GM20431 (cell line): ENCODE measurements around the gene C9orf40.

Experiments
- in situ Hi-C: fragments of 300-500 bp; cut with MseI, MboI; formaldehyde crosslinking; loops from one replicate; pipeline ENCODE4 v1.15.0; 2020; ENCODE audit warnings: low sequenced_read_pairs; ENCODE audit not compliant: unreplicated experiment

The C9orf40 gene, protein sequence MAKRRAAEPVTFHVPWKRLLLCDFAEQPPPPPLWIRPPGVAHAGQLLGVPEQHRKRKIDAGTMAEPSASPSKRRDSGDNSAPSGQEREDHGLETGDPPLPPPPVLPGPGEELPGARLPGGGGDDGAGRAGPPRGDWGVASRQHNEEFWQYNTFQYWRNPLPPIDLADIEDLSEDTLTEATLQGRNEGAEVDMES

DNA sequence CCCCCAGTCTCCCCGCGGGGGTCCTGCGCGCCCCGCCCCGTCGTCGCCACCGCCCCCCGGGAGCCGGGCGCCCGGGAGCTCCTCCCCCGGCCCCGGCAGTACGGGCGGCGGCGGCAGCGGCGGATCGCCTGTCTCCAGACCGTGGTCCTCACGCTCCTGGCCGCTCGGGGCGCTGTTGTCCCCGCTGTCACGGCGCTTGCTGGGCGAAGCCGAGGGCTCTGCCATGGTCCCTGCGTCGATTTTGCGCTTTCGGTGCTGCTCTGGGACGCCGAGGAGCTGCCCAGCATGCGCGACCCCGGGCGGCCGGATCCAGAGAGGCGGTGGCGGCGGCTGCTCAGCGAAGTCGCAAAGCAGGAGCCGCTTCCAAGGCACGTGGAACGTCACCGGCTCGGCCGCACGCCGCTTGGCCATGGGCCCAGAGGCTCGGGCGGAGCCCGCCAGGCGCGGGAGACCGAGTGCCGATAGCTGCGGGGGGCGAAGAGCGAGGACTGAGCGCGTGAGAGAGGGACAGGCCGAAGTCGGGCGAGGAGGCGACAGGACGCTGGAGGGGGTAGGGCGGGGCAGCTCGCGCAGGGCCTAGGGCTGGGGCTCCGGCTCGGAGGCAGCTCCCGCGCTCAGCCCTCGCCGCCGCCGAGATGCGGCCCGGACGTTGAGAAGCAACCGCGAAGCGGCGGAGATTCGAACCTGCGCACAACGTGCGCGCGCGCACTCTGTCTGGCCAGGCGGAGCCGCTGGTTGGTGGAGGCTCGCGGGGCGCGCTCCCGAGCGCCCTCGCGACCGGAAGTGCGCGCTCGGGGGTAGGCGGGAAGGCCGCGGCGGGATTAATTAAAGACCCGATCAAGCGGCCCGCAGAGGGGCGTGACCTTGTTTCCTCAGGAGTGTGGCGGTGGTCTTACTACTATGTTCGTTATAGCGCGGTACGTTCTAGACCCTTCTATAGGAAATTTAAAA, at the start of gene C9orf40:
C9orf40 (minus strand) TSS at position 712 of the 951 bp plus-strand sequence; CDS start at position 411, 301 bp downstream.
- in situ Hi-C loops, result no loop called here

DNA sequence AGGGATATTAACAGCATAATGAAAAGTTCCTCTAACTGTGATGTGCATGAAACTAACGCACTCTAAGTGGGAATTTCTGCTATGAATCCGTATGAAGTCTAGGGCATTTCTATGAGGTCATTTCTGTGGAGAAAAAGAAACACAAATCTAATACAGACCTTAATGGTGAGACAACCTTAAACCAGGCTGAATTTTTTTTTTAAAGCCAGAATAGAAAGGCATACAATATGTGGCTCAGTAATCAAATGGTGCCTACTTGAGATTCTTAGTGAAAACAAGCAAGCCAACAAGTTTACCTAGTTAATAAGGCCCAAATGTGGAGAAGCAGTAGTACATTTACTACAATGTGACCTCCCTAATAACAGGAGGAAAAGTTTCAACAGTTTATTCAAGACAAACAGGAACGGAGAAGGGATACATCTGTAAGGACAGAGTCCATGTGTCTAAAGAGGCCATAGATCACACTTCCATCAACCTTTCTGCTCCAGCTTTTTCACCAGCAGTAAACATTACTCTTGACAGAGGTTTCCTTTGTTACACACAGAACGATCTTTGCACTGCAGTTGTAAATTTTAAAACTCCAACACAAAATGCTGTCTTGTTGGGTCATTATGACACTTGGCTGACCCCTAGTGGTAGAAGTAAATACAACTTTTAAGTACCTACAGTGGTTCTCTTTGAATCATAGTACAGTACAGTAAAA, 49.2 kb upstream of the C9orf40 start:
- in situ Hi-C loops, result loop anchor here (10.0 kb wide), 1 partner anchor 227 kb away; no protein-coding TSS in a partner anchor

DNA sequence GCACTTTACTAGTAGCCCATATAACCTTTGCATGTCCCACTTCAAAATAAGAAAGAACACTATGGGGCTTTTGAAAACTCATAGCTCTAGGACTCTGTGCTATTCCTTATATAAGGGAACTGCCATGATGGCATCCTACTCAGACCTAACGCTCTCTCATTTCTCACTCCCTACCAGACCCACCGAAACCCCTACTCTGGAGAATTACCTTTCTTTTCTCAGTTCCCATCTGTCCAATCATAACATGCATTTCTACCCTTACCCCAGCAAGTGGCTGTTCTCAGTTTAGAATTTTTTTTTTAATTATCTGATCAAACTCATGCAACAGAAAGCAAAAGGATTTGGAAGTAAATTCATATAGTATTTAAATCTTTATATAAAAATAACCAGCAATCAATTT, 48.1 kb upstream of the C9orf40 start:
- in situ Hi-C loops, result loop anchor here (10.0 kb wide), 1 partner anchor 226 kb away; no protein-coding TSS in a partner anchor

DNA sequence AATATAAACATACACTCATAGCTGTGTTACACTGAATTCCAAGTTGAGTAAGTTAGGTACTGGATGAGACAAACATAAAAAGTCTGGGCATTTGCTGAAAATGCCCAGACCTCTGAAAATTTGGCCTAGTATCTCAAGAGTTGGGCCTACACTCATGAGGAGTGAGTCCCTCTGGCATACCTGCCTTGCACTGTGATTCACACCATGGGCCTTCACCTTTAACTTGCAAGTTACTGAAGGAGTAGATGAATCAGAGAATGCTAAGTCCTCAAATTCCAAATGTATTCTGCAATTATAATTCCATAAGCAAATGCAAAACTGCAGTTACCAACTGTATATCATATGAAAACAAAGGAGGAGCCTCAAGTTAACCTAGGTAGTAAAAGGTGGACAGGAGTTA, 32.3 kb upstream of the C9orf40 start:
- in situ Hi-C loops, result no loop called here

DNA sequence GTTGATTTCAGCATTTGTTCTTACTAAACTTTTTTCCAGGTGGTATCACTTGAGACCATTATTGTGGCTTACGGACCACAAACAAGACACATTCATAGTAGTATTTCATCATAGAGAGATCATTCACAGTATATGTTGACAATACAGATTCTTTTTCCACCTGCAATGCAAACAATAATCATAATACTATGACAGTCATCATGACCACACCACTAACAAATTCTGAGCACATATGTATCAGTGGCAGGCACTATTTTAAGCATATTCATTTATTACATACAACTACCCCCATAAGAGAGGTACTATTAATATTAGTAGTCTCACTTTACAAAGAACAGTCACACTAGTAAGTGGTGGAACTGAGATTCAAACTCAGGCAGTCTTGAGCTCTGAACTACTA, 31.0 kb upstream of the C9orf40 start:
- in situ Hi-C loops, result no loop called here

DNA sequence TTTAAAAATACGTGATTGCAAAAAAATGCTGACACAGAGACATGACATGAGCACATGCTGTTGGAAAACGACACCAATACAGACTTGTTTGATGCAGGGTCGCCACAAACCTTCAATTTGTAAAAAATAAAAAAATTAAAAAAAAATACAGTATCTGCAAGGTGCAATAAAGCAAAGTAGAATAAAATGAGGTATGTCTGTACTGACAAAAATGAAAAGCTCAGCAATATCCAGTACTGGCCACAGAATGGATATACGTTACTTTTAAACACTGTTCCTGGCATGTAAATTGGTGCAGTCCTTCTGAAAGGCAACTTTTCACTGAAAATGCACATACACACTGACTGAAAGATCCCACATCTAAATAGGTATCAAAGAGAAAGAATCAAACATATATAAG, 27.1 kb upstream of the C9orf40 start:
- in situ Hi-C loops, result no loop called here

DNA sequence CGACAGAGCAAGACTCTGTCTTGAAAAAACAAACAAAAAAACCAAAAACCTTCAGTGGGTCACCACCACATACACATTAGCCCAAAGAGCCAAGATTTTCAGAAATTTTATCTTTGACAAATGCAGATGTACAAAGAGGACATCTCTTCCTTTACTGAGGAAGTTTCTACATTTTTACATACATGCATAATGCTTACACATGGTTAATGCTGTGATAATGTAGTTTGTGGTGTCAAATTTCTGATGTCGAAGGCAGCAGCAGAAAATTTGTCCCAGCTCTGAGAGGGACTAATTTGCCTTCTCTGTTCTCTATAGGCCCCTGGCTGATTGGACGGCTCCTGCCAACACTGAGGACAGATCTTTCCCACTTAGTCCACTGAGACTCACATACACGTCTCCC, 24.6 kb upstream of the C9orf40 start:
- in situ Hi-C loops, result no loop called here

DNA sequence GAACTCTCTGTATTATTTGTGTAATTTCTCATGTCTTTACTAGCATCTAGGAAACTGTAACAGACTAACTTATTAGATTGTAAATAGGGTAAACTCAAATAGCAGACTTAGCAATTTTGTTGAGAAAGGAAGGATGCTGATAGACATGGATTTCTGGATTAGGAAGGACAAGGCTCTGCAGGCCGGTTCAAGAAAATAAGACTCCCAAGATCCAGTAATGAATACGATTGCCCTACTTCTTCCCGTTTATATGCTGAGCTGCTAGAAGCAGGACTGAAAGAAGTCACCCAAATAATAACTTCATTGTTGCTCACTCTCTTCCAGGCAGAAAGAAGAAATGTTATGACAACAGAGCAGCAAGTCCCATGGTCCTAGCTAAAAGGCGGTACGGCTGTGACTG, 22.8 kb upstream of the C9orf40 start:
- in situ Hi-C loops, result no loop called here

DNA sequence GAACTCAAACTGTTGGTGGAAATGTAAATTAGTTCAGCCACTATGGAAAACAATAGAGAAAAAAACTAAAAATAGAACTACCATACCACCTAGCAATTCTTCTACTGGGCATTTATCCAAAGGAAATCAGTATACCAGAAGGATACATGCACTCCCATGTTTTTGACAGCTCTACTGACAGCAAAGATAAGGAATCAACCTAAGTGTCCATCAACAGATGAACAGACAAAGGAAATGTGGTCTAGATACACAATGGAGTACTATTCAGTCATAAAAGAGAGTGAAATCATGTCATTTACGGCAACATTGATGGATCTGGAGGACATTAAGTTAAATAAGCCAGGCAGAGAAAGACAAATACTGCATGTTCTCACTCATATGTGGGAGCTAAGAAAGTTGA, 21.8 kb upstream of the C9orf40 start:
- in situ Hi-C loops, result no loop called here

DNA sequence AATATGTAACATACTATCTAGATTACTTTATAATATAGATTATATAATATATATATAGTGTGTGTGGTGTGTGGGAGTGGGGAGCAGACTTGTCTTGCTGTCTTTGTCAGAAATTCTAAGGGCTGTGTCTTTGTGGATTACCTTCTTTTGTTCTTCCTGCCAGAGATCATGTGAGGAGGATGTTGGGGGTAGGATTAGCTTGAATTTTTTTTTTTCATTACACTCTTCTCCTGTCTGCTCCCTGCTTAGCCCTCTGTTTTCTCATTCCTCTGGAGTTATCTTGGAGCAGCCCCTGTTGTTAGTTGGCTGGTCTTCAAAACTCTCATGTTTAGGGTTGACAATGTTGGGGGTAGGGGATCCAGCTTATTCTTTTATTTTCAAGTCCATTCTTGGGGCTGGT, 21.0 kb upstream of the C9orf40 start:
- in situ Hi-C loops, result no loop called here

DNA sequence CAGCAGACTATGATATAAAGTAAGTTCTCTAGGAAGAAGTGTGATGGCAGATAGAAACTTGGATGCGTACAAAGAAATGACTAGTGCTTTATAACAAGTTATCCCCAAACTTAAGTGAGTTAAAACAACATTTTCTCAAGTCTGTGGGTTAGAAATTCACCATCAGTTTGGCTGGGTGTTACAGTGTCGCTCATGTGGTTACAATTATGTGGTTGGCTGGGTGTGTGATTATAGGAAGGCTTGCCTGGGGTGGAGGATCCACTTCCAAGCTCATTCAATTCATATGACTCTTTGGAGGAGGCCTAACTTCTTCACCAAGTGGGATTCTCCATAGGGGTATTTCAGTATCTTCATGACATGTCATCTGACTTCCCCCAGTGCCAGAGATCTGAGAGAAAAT, 10.3 kb upstream of the C9orf40 start:
- in situ Hi-C loops, result no loop called here

DNA sequence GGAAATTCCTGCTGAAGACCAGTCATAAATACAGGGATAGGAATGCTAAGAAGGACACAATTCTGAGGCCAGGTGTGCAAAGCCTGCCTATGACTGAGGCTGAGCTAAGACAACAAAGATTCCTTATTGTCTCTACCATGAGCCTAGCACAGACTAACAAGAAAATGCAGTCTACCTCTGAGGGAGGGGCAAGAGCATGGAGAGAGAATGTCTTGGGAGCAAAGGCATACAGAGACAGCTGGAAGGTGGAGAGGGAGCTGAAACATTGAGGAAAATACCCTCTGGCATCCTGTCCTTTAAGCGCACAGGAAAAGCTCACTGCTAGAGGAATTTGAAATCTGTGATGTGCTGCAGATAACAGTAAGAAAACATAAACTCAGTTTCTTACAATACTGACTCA, 8.8 kb upstream of the C9orf40 start:
- in situ Hi-C loops, result no loop called here

DNA sequence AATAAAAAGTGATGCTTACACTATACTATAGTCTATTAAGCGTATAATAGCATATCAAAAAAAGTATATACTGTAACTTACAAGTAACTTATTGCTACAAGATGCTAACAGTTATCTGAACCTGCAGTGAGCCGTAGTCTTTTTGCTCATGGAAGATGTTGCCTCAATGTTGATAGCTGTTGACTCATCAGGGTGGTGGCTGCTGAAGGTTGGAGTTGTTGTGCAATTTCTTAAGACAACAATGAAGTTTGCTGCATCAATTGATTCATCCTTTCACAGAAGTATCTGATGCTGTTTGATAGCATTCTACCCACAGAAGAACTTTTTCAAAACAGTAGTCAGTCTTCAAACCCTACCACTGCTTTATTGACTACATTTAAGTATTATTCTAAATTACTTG, 7.8 kb upstream of the C9orf40 start:
- in situ Hi-C loops, result no loop called here

DNA sequence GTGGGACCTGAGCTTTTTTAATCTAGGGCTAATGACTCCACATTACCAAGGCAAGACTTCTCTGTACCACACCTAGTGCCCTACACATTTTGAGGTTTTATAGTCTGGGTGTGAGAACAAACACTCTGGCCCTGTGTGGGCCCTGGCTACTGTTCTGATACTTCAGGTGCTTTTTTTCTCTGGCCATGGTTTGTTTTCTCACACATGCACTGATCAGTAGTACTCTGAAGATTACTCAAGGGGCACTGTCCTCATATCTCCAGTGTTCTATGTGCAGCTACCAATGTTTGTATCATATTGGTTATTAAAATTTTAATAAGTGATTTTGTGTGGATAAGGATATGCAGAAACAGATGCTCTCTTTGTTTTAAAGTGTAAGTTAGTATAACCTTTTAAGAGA, 5.9 kb upstream of the C9orf40 start:
- in situ Hi-C loops, result no loop called here

DNA sequence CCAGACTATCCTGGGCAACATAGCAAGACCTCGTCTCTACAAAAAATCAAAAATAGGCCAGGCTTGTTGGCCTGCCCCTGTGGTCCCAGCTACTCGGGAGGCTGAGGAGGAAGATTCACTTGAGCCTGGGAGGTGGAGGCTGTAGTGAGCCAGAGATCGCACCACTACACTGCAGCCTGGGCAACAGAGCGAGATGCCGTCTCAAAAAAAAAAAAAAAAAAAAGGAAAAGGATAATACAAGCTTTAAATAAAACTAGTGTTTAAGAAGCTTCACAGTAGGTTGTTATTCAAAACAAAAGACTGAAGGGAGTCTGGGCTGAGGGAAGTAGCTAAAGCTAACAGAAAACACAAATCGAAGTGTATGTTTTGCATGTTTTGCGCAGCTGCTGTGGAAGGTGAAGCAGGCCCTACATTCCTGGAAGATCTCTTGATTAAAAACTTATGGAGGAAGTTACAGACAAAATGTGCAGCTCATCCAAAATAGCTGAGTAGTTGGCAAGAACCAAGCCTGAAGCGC, 581 bp upstream of the C9orf40 start:
- in situ Hi-C loops, result no loop called here

DNA sequence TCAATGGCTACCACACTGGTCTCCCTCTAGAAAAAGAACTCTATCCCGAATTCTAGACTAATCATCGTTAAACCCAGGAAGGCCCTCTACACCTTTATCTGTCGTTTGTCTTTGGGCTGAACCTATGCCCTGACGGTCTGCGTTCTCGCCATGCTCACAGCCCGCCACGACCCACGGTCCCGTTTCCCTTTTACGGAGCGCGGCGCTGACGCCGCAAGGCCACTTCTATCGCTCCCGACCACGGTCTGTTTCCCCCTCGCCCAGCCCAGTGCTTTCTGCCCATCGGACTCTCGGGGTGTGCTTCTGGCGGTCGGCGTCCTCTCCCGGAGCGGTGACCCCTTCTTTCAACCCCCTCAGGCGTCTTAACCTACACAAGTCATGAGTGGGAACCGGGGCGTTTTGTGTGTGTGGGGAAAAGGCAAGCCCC, 974 bp downstream of the C9orf40 start:
- in situ Hi-C loops, result no loop called here

DNA sequence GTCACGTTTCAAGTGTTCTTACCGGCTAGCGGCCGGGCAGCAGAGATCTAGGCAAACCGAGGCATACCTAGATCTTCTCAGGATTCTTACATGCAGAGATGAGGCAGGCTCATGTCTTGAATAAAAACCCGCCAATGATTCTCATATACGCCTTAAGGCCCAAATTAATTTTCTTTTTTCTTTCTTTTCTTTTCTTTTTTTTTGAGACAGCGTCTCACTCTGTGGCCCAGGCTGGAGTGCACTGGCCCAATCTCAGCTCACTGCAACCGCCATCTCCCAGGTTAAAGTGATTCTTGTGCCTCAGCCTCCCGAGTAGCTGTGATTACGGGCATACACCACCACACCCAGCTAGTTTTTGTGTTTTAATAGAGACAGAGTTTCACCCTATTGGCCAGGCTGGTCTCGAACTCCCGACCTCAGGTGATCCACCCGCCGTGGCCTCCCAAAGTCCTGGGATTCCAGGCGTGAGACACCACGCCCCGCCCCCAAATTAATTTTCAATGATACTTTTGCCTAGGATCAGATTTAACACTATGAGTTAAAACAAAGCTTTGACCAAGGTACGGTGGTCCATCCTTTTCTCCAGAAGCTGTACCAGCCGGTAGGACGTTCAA, 1.5 kb downstream of the C9orf40 start:
- in situ Hi-C loops, result no loop called here

DNA sequence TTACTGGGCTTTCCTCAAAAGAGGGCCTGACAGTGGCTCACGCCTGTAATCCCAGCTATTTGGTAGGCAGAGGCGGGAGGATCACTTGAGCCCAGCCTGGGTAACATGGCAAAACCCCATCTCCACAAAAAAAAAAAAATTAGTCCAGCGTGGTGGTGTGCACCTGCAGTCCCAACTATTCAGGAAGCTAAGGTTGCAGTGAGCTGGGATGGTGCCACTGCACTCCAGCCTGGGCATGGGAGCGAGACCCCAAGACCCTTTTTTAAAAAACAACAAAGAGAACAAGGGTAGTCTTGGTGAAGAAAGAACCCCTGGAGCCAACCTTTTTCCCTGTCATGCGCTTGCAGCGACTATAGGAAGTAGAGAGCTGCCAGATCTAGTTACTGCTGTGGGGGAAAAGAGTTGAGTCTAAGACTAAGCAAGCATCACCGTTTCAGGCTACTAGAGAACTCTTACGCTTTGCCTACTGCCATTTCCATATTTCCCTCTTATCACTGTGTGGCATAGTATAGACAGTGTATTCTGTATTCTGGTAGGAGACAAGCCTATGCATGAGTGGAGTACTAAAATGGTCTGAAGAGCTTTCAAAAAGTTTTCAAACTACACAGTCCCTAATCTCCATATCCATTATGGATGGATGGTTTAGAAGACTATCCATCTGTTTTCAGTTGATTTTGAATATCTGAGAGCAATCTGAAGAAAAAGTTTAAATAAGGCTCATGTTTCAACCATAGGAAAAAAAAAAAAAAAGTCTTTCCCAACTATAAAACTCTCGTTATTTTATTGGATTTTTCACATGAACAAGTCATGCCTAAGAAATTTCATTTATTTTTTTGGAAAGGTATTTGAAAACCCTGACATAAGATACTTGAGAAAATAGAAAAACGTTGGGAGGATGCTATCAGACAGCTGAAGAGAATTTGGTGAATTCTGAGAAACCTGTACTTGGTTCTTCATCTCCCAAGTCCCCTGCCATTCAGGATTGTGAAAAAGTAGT, 2.6 kb downstream of the C9orf40 start:
- in situ Hi-C loops, result no loop called here

DNA sequence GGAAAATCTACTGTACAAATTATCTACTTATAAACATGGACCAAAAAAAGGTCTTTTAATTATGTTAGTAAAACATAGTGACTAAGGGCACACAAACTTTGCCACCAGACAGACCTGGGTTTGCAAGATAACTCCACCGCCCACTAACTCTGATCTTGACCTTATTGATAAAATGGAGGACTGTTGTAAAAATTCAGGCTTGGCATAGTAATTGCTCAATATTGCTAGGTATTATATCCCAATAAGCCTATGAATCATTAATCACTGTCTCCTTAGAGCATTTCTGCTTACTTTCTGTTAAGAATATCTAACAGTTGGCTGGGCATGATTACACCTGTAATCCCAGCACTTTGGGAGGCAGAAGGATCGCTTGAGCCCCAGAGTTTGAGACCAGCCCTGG, 3.8 kb downstream of the C9orf40 start:
- in situ Hi-C loops, result no loop called here
